ENCODE data around the gene TP63.
"Not testable (repeated sequence)": the region's sequence is repeated elsewhere in the genome, so short reads cannot be mapped to it uniquely, and the experiment has no call there.

Gene TP63

GRCh38 chr3:189631373-189631408 is at the start of gene TP63:
Gene TP63, plus strand, starts transcription at chr3:189631389. Its CDS starts 127 bp downstream, at chr3:189631516.
- DNase-seq: no peak

GRCh38 chr3:189582179-189582578 is 49.0 kb upstream of the TP63 start:
- no peak for DNase-seq

GRCh38 chr3:189584645-189585044 is 46.5 kb upstream of the TP63 start:
- DNase-seq: no peak

GRCh38 chr3:189586941-189587663 is 44.1 kb upstream of the TP63 start:
- no peak for DNase-seq

GRCh38 chr3:189587664-189588040 is 43.5 kb upstream of the TP63 start:
- no peak for DNase-seq

- no peak for DNase-seq
Observed at GRCh38 chr3:189588070-189588469, 43.1 kb upstream of the TP63 start.

- no peak for DNase-seq
Observed at GRCh38 chr3:189588475-189589178, 42.6 kb upstream of the TP63 start.

GRCh38 chr3:189589179-189589569 is 42.0 kb upstream of the TP63 start:
- no peak for DNase-seq

- no peak for DNase-seq
Observed at GRCh38 chr3:189590223-189590622, 41.0 kb upstream of the TP63 start.

- DNase-seq: no peak
Observed at GRCh38 chr3:189593581-189593980, 37.6 kb upstream of the TP63 start.

GRCh38 chr3:189596078-189596979 is 34.9 kb upstream of the TP63 start:
- not testable (repeated sequence) for DNase-seq

GRCh38 chr3:189597918-189598317 is 33.3 kb upstream of the TP63 start:
- DNase-seq: no peak

- DNase-seq: no peak
Observed at GRCh38 chr3:189598530-189599225, 32.5 kb upstream of the TP63 start.

- DNase-seq: no peak
Observed at GRCh38 chr3:189602471-189602870, 28.7 kb upstream of the TP63 start.

- DNase-seq: no peak
Observed at GRCh38 chr3:189605717-189606116, 25.5 kb upstream of the TP63 start.

GRCh38 chr3:189606774-189607173 is 24.4 kb upstream of the TP63 start:
- no peak for DNase-seq

GRCh38 chr3:189612641-189613040 is 18.5 kb upstream of the TP63 start:
- DNase-seq: not testable (repeated sequence)

- DNase-seq: no peak
Observed at GRCh38 chr3:189613122-189613521, 18.1 kb upstream of the TP63 start.

- no peak for DNase-seq
Observed at GRCh38 chr3:189621948-189622603, 9.1 kb upstream of the TP63 start.

- DNase-seq: no peak
Observed at GRCh38 chr3:189622629-189623028, 8.6 kb upstream of the TP63 start.

GRCh38 chr3:189624130-189624529 is 7.1 kb upstream of the TP63 start:
- DNase-seq: no peak

GRCh38 chr3:189625071-189625470 is 6.1 kb upstream of the TP63 start:
- DNase-seq: no peak

GRCh38 chr3:189625572-189625971 is 5.6 kb upstream of the TP63 start:
- no peak for DNase-seq
